H1 (cell line): ENCODE data around the gene TMEM271. TPM values are rescaled to one million over a fixed set of nuclear protein-coding genes. Genes with fewer than 3 reads are reported as not detected.

ENCODE experiments used
- CEBPB ChIP-seq: IDR thresholded peaks from 2 replicates; pipeline ENCODE4 v1.6.1; 2012; ENCODE audit warnings: low read depth, low read length
- CHD1 ChIP-seq: IDR thresholded peaks from 2 replicates; pipeline ENCODE4 v1.6.1; 2012; ENCODE audit warnings: low read depth, low read length, improper control_type of control experiment
- CREB1 ChIP-seq: IDR thresholded peaks from 2 replicates; pipeline ENCODE4 v1.6.1; 2012; ENCODE audit warnings: inconsistent platforms
- EZH2 ChIP-seq: fragments of 200-600 bp; sonication (generic); IDR thresholded peaks from 2 replicates; pipeline ENCODE4 v1.7.1; 2012; ENCODE audit warnings: low read depth, mild to moderate bottlenecking, moderate library complexity, low read length, inconsistent platforms; ENCODE audit not compliant: severe bottlenecking
- FOSL1 ChIP-seq: IDR thresholded peaks from 2 replicates; pipeline ENCODE4 v1.6.1; 2011; ENCODE audit warnings: mild to moderate bottlenecking, low read depth, low read length, moderate library complexity; ENCODE audit not compliant: insufficient read depth
- HDAC2 ChIP-seq, 2 experiments: fragments of 300-600 bp in 1 of 2; sonication (generic) in 1 of 2; IDR thresholded peaks; 2 replicates each; pipeline ENCODE4 v1.6.1; 2011 to 2012; ENCODE audit warnings: low read depth in 2 of 2, low read length in 2 of 2, mild to moderate bottlenecking in 2 of 2, moderate library complexity in 2 of 2, borderline replicate concordance in 1 of 2, inconsistent platforms in 1 of 2
- JUND ChIP-seq: IDR thresholded peaks from 2 replicates; pipeline ENCODE4 v1.6.1; 2011; ENCODE audit warnings: mild to moderate bottlenecking, improper control_type of control experiment, low read length
- KDM4A ChIP-seq: IDR thresholded peaks from one replicate; pipeline ENCODE4 v1.7.1; 2012; ENCODE audit warnings: low read depth, mild to moderate bottlenecking, moderate library complexity, low read length, inconsistent platforms; ENCODE audit not compliant: severe bottlenecking
- NANOG ChIP-seq: IDR thresholded peaks from 2 replicates; pipeline ENCODE4 v1.6.1; 2011; ENCODE audit warnings: low read length, low read depth, mild to moderate bottlenecking, inconsistent platforms; ENCODE audit not compliant: insufficient read depth, poor library complexity, severe bottlenecking
- PHF8 ChIP-seq: fragments of 200-600 bp; sonication (generic); conservative IDR thresholded peaks from 2 replicates; pipeline ENCODE4 v1.7.1; 2012; ENCODE audit warnings: low read depth, mild to moderate bottlenecking, inconsistent platforms, low read length, moderate library complexity
- POLR2A ChIP-seq, 2 experiments: IDR thresholded peaks; 1 replicate in 1 of 2; 2 replicates in 1 of 2; pipeline ENCODE4 v1.6.1; 2011; ENCODE audit warnings: low read depth in 2 of 2, low read length in 2 of 2, mild to moderate bottlenecking in 2 of 2; ENCODE audit errors: control extremely low read depth in 1 of 2
- RAD21 ChIP-seq, 2 experiments: IDR thresholded peaks in 1 of 2; conservative IDR thresholded peaks in 1 of 2; 2 replicates each; pipeline ENCODE4 v1.6.1; 2011; ENCODE audit warnings: low read depth in 2 of 2, low read length in 2 of 2, improper control_type of control experiment in 1 of 2, inconsistent platforms in 1 of 2, mild to moderate bottlenecking in 1 of 2, moderate library complexity in 1 of 2
- SRF ChIP-seq: IDR thresholded peaks from 2 replicates; pipeline ENCODE4 v1.6.1; 2011; ENCODE audit warnings: mild to moderate bottlenecking, low read depth, low read length, moderate library complexity
- TCF12 ChIP-seq: IDR thresholded peaks from 2 replicates; pipeline ENCODE4 v1.6.1; 2011; ENCODE audit warnings: low read depth, mild to moderate bottlenecking, low read length
- YY1 ChIP-seq: IDR thresholded peaks from 2 replicates; pipeline ENCODE4 v1.6.1; 2011; ENCODE audit warnings: low read depth, mild to moderate bottlenecking, low read length
- polyA plus RNA-seq, 7 experiments: library from polyadenylated mRNA; depleted of rRNA in 3 of 7; stranded (reverse) in 5 of 7; unstranded in 2 of 7; fragments of >200 nt in 5 of 7; fragments of 200-250 nt in 2 of 7; gene quantifications; 1 replicate in 5 of 7; 2 replicates in 1 of 7; 4 replicates in 1 of 7; pipeline versions ENCODE4 v1.2.1 to v1.2.3, GENCODE V29; 2011 to 2013; ENCODE audit warnings: missing spikeins in 2 of 7, mixed read lengths in 2 of 7
- total RNA-seq: library from RNA; stranded (reverse); fragmentation: NEBNext Ultra II Directional; extraction: Animal tissue kit (Norgen Biotek cat#: 25700); gene quantifications from 2 replicates; pipeline ENCODE4 v1.2.1, GENCODE V29; 2021
- TF ChIP-seq, protein P1 (sequence below): IDR thresholded peaks from 2 replicates; pipeline ENCODE4 v1.6.1; 2012; ENCODE audit warnings: low read length, inconsistent platforms
- TF ChIP-seq, protein P2 (sequence below), 3 experiments: IDR thresholded peaks; 1 replicate in 2 of 3; 2 replicates in 1 of 3; pipeline versions ENCODE4 v1.5.1 to v1.6.1; 2011; ENCODE audit warnings: low read length in 3 of 3, mild to moderate bottlenecking in 3 of 3, inconsistent platforms in 2 of 3, low read depth in 1 of 3, moderate library complexity in 1 of 3; ENCODE audit not compliant: insufficient read depth in 1 of 3; ENCODE audit errors: control extremely low read depth in 1 of 3

The TMEM271 gene
- total and polyA plus RNA-seq, 2 of the 8 experiments (the other 6 are each of a cell fraction or from before 2014, with no cell fraction given), result 0.08 to 0.35 TPM

DNA sequence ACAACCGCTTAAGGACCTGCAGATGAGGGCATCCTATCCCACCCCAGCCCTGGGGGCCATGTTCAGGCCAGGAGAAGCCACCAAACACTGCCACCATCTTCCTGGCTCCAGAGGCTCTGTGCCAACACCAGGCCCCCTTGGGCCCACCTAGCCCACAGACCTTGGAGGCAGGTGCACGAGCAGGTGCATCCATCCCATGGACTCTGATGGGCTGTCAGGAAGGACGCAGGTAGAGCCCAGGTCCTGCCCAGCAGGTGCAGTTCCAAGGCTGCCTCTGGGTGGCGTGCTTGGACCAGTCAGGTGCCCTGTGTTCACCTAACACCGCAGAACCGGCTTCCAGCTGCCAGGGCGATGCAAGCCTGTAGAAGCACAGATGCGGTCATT lies 26.5 kb upstream of the TMEM271 start (continued):
- TF ChIP-seq, protein P1, sequence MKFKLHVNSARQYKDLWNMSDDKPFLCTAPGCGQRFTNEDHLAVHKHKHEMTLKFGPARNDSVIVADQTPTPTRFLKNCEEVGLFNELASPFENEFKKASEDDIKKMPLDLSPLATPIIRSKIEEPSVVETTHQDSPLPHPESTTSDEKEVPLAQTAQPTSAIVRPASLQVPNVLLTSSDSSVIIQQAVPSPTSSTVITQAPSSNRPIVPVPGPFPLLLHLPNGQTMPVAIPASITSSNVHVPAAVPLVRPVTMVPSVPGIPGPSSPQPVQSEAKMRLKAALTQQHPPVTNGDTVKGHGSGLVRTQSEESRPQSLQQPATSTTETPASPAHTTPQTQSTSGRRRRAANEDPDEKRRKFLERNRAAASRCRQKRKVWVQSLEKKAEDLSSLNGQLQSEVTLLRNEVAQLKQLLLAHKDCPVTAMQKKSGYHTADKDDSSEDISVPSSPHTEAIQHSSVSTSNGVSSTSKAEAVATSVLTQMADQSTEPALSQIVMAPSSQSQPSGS, result no peak
- TF ChIP-seq CREB1 (no peak), CEBPB (no peak), PHF8 (no peak), FOSL1 (no peak), NANOG (no peak), POLR2A (IDR thresholded peaks at IDR 0.05; ENCODE audit: control extremely low read depth in 1 of 2, low read depth in 2 of 2, low read length in 2 of 2) (no peak), TCF12 (0 out of 2 replicates have a peak, but pooled peaks have one; percentile 38), KDM4A (no peak), SRF (no peak), YY1 (no peak), HDAC2 (IDR thresholded peaks at IDR 0.05; ENCODE audit: borderline replicate concordance in 1 of 2, low read depth in 2 of 2, low read length in 2 of 2) (no peak), CHD1 (no peak), RAD21 (IDR thresholded peaks at IDR 0.05 in 1 of 2, conservative IDR thresholded peaks at IDR 0.05 in 1 of 2; ENCODE audit: low read depth in 2 of 2, low read length in 2 of 2) (peak; percentile 99), JUND (0 out of 2 replicates have a peak, but pooled peaks have one; percentile 35), EZH2 (no peak)
- TF ChIP-seq, protein P2, sequence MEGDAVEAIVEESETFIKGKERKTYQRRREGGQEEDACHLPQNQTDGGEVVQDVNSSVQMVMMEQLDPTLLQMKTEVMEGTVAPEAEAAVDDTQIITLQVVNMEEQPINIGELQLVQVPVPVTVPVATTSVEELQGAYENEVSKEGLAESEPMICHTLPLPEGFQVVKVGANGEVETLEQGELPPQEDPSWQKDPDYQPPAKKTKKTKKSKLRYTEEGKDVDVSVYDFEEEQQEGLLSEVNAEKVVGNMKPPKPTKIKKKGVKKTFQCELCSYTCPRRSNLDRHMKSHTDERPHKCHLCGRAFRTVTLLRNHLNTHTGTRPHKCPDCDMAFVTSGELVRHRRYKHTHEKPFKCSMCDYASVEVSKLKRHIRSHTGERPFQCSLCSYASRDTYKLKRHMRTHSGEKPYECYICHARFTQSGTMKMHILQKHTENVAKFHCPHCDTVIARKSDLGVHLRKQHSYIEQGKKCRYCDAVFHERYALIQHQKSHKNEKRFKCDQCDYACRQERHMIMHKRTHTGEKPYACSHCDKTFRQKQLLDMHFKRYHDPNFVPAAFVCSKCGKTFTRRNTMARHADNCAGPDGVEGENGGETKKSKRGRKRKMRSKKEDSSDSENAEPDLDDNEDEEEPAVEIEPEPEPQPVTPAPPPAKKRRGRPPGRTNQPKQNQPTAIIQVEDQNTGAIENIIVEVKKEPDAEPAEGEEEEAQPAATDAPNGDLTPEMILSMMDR (IDR thresholded peaks at IDR 0.05; ENCODE audit: control extremely low read depth in 1 of 3, insufficient read depth in 1 of 3, low read depth in 1 of 3, low read length in 3 of 3), result peak; percentile 93 to 100 (median 100)
